Mammary epithelial cell (primary cell): ENCODE data around the gene SCAI.

Experiments used
- CTCF ChIP-seq, 2 donors: IDR thresholded peaks in 1 of 2; conservative IDR thresholded peaks in 1 of 2; 2 replicates each; pipeline ENCODE4 v1.5.1; 2011 to 2012; ENCODE audit warnings: inconsistent platforms in 2 of 2, low read length in 2 of 2, mild to moderate bottlenecking in 2 of 2, control low read depth in 1 of 2, low read depth in 1 of 2; ENCODE audit not compliant: insufficient read depth in 1 of 2; ENCODE audit errors: extremely low read depth in 1 of 2
- EZH2 ChIP-seq: IDR thresholded peaks from 2 replicates; pipeline ENCODE4 v1.6.1; 2012; ENCODE audit warnings: low read length, inconsistent platforms, borderline replicate concordance

GRCh38 chr9:125134976-125135375, 8.4 kb downstream of the SCAI start:
- TF ChIP-seq CTCF (conservative IDR thresholded peaks at IDR 0.05 in 1 of 2, IDR thresholded peaks at IDR 0.05 in 1 of 2; ENCODE audit: extremely low read depth in 1 of 2, insufficient read depth in 1 of 2, low read depth in 1 of 2, low read length in 2 of 2) (no peak), EZH2 (no peak)
